GM10266 (cell line): ENCODE data around the gene VKORC1.

Experiments used
- DNase-seq: peaks from one replicate; pipeline ENCODE4 v3.0.0; 2012; ENCODE audit errors: extremely low spot score
- CTCF ChIP-seq: IDR thresholded peaks from 2 replicates; pipeline ENCODE4 v1.5.1; 2012; ENCODE audit warnings: mild to moderate bottlenecking, low read depth; ENCODE audit not compliant: control insufficient read depth, insufficient read depth; ENCODE audit errors: missing control alignments

VKORC1 gene

GRCh38 chr16:31114468-31114867, 19.9 kb upstream of the VKORC1 start:
- TF ChIP-seq CTCF, result no peak
- DNase-seq, result no peak

DNA sequence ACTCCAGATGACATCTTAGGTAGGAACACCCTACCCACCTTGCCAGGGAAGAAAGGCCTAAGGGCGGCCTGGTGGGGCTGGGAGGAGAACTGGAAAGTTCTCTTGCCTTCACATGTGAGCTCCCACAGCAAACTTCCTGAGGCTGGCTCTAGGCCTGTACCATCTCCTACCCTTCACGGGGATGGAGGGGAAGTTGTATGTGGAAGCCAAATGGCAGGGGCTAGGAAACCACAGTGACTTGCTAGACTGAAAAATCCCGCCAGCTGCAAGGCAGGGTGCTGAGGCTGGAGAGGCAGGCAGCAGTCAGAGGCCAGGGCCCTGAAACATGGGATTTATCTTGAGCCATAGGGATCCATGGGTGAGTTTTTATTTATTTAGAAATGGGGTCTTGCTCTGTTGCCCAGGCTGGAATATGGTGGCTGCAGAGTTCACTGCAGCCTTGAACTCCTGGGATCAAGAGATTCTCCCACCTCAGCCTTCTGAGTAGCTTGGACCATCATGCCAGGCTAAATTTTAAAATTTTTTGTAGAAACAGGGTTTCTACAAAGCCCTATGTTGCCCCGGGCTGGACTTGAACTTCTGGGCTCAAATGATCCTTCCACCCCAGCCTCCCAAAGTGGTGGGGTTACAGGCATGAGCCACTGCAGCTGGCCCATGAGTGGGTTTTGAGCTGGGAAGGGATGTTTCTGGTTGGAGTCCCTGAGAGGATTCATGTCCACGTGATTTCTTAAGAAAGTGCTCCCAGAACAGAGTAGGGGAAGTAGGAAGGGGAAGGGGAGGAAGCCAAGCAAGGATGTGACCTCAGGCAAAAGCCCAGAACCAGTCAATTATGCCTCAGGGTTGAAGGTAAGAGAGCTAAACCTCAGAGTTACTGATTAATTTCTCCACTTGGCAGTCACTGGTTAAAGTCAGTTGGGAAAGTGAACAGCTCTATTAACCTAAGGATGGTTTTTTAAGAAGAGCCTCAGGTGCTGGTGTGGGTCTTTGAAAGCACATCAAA, 18.8 kb upstream of the VKORC1 start:
- no peak for DNase-seq
- no peak for TF ChIP-seq CTCF

DNA sequence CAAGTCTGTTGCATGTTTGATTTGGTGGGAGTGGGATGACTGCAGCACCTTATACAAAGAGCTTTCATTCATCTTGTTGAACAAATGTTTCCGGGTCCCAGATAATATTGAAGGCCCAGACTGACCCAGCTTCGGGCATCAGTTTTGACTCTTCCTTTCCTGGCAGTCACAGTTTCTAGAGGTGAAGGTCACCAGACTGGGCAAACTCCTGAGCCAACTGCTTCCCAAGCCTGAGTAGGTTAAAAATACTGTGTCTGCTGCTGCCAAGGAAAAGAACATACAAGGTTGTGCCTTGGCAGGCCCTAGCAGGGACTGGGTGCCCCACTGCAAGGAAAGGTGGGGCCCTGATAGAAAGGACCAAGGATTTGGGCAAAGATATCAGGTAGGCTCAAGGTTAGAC, 18.1 kb upstream of the VKORC1 start:
- TF ChIP-seq CTCF, result no peak
- DNase-seq, result no peak

- no peak for DNase-seq
- no peak for TF ChIP-seq CTCF
Observed at GRCh38 chr16:31111881-31112466, 17.4 kb upstream of the VKORC1 start.

DNA sequence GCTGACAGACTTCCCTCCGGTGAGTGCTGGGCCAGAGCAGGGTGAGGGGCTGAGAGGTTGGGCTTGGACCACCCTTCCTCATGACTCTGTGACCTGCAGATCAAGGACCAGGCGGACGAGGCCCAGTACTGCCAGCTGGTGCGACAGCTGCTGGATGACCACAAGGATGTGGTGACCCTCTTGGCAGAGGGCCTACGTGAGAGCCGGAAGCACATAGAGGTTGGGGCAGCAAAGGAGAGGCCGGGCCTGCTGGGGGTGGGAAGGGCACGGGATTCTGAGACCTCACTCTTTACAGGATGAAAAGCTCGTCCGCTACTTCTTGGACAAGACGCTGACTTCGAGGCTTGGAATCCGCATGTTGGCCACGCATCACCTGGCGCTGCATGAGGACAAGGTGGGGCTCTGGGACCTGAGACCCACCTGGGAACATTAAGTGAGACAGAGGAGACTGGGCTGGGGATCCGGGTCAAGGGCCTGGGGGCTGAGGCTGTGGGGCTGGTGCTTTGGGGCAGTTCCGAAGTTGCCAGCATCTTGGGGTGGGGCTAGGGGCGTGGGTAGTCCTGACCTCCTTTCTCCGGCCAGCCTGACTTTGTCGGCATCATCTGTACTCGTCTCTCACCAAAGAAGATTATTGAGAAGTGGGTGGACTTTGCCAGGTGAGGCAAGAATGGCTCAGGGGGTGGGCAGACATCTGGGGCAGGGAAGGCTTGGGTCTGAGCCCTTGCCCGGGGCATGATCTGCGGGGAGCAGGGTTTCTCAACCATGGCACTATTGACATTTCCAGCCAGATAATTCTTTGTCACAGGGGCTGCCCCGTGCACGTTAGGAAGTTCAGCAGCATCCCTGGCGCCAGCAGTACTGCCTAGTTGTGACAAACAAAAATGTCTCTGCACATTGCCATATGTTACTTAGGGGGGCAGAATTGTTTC, 15.8 kb upstream of the VKORC1 start:
- no peak for TF ChIP-seq CTCF

GRCh38 chr16:31109622-31110021, 15.0 kb upstream of the VKORC1 start:
- DNase-seq, result no peak
- no peak for TF ChIP-seq CTCF

More for the DNA sequence above, 15.8 kb upstream of the VKORC1 start:
- no peak for DNase-seq
